MM.1S (cell line): ENCODE results near the gene MAGI1.

ENCODE experiments used
- DNase-seq: peaks from one replicate; pipeline ENCODE4 v3.0.0-alpha.2; 2015
- H2AFZ ChIP-seq: fragments of 300-600 bp; sonication (generic); 2 replicates; pipeline ENCODE4 v1.6.0; 2016; ENCODE audit warnings: antibody characterized with exemption, low read length
- H3F3A ChIP-seq: fragments of 300-600 bp; sonication (generic); 2 replicates; pipeline ENCODE4 v1.6.1; 2016; ENCODE audit warnings: mild to moderate bottlenecking, antibody characterized with exemption, low read length, moderate library complexity, mixed read lengths; ENCODE audit not compliant: insufficient read depth
- H3K27ac ChIP-seq: fragments of 300-600 bp; sonication (generic); 2 replicates; pipeline ENCODE4 v1.5.1; 2016; ENCODE audit warnings: mild to moderate bottlenecking, low read length
- H3K27me3 ChIP-seq: fragments of 300-600 bp; sonication (generic); replicated peaks from 2 replicates; pipeline ENCODE4 v1.6.0; 2016; ENCODE audit warnings: low read length; ENCODE audit not compliant: insufficient read depth
- H3K36me3 ChIP-seq: fragments of 300-600 bp; sonication (generic); replicated peaks from 2 replicates; pipeline ENCODE4 v1.6.1; 2016; ENCODE audit warnings: mild to moderate bottlenecking, low read length, mixed read lengths; ENCODE audit not compliant: insufficient read depth
- H3K4me1 ChIP-seq: fragments of 300-600 bp; sonication (generic); 2 replicates; pipeline ENCODE4 v1.6.1; 2016; ENCODE audit warnings: low read length, mixed read lengths
- H3K4me2 ChIP-seq: fragments of 300-600 bp; sonication (generic); 2 replicates; pipeline ENCODE4 v1.6.0; 2016; ENCODE audit warnings: low read depth, low read length
- H3K4me3 ChIP-seq: fragments of 300-600 bp; sonication (generic); 2 replicates; pipeline ENCODE4 v1.5.1; 2016; ENCODE audit warnings: low read length, mixed read lengths
- H3K79me2 ChIP-seq: fragments of 300-600 bp; sonication (generic); 2 replicates; pipeline ENCODE4 v1.6.1; 2016; ENCODE audit warnings: mixed run types, low read length, mixed read lengths
- H3K9ac ChIP-seq: fragments of 300-600 bp; sonication (generic); 2 replicates; pipeline ENCODE4 v1.6.1; 2016; ENCODE audit warnings: low read length, mixed read lengths
- H3K9me2 ChIP-seq: fragments of 300-600 bp; sonication (generic); replicated peaks from 2 replicates; pipeline ENCODE4 v1.6.1; 2016; ENCODE audit warnings: mild to moderate bottlenecking, low read length, mixed read lengths; ENCODE audit not compliant: insufficient read depth
- H3K9me3 ChIP-seq: fragments of 300-600 bp; sonication (generic); replicated peaks from 2 replicates; pipeline ENCODE4 v1.6.1; 2016; ENCODE audit warnings: mild to moderate bottlenecking, low read length, mixed read lengths; ENCODE audit not compliant: insufficient read depth
- H4K20me1 ChIP-seq: fragments of 300-600 bp; sonication (generic); 2 replicates; pipeline ENCODE4 v1.6.1; 2016; ENCODE audit warnings: mild to moderate bottlenecking, low read length, moderate library complexity, mixed read lengths; ENCODE audit not compliant: insufficient read depth
- EZH2 ChIP-seq: fragments of 300-600 bp; sonication (generic); optimal IDR thresholded peaks from 2 replicates; pipeline ENCODE3; 2017; ENCODE audit warnings: low read depth, mild to moderate bottlenecking, antibody characterized with exemption, low read length, mixed read lengths
- EZH2phosphoT487 ChIP-seq: fragments of 300-600 bp; sonication (generic); IDR thresholded peaks from 2 replicates; pipeline ENCODE4 v1.6.1; 2018; ENCODE audit warnings: antibody characterized with exemption, low read length
- TF ChIP-seq, protein P1 (sequence below): fragments of 300-600 bp; sonication (generic); IDR thresholded peaks from 2 replicates; pipeline ENCODE4 v1.5.1; 2016; ENCODE audit warnings: antibody characterized with exemption, low read length, mixed read lengths

MAGI1 gene

DNA sequence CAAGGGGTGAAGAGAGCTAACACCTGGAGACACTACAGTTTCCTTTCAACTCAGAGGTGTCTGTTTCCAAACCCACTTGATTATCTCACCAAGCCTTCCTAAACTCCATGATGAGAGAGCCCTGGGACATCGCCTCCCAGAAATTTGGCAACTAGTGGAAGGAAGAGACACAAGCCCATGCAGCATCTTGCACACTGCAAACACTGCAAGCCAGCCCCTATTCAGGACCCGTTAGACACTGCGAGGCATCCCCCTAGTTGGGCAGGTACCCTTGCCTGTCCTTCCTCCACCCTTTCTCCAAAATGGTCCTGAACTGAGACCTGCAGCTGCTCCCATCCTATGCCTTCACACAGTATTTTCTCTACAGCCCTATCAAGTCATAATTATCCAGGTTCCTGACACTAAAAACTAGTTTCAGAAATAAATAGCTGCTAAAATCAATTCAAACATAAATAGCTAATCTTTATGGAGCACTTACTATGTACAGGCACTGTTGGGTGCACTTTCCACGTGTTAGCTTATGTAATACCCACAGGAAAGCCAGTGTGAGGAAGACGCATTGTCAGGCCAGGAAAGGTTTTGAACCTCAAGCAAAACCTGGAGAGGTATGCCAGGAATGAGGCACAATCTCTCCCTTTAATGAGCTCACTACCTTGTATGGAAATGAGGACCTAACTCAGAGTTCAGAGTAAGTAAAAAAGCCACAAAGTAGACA is 2.8 kb downstream of the MAGI1 start:
- Histone ChIP-seq H3K36me3 (no peaks in the 10 kb centered on the region), H3K79me2 (peaks cover 14% of the 10 kb centered on the region), H3K27me3 (no peaks in the 10 kb centered on the region), H3F3A (peaks cover 4% of the 10 kb centered on the region), H3K4me2 (no peak overlapping the region; the same call in 1 of the 2 replicates), H3K9me3 (no peaks in the 10 kb centered on the region), H3K9me2 (no peaks in the 10 kb centered on the region), H3K4me3 (no peak overlapping the region), H4K20me1 (no peaks in the 10 kb centered on the region), H3K27ac (no peak overlapping the region), H2AFZ (no peak overlapping the region), H3K4me1 (no peaks in the 10 kb centered on the region), H3K9ac (no peak overlapping the region)
- TF ChIP-seq, protein P1, sequence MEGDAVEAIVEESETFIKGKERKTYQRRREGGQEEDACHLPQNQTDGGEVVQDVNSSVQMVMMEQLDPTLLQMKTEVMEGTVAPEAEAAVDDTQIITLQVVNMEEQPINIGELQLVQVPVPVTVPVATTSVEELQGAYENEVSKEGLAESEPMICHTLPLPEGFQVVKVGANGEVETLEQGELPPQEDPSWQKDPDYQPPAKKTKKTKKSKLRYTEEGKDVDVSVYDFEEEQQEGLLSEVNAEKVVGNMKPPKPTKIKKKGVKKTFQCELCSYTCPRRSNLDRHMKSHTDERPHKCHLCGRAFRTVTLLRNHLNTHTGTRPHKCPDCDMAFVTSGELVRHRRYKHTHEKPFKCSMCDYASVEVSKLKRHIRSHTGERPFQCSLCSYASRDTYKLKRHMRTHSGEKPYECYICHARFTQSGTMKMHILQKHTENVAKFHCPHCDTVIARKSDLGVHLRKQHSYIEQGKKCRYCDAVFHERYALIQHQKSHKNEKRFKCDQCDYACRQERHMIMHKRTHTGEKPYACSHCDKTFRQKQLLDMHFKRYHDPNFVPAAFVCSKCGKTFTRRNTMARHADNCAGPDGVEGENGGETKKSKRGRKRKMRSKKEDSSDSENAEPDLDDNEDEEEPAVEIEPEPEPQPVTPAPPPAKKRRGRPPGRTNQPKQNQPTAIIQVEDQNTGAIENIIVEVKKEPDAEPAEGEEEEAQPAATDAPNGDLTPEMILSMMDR = no peak
- TF ChIP-seq EZH2phosphoT487 (no peak), EZH2 (no peak)
- DNase-seq = no peak

DNA sequence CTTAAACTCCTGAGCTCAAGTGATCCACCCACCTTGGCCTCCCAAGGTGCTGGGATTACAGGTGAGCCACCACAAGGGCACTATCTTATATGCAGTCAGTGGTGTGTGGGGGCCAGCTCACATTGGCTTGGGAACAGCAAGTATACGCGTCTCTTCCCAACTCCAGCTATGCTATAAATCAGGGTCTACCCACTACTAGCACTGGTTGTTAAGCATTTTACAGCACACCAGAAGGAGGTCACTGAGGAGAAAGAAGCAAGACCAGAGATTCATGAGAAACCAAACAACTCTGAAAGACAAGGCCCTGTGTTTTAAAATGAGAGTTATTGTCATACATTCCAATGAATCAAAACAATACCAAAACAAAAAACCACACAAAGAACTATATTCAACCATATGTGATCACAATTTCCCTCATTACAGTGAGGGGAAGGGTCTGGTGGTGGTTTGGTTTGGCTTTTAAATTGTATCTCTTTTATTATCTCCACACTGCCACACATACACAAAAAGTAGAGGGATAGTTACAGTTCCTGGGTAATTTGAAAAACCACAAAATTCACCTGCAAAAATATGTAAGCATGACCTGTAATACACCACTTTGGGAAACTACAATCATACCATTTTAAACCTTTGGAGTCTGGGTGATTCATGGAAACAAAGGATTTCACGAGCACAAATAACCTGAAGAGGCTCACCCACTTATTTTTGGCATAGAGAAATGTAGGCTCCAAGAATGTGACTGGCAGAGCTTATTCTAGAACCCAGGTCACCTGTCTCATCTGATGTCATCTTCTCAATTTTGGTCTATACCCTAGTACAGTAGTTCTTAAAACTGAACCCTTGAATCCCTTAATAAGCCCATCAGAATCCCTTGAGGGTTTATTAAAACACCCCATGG is 5.2 kb downstream of the MAGI1 start:
- Histone ChIP-seq H3K27ac (no peak overlapping the region), H3F3A (peaks cover 2% of the 10 kb centered on the region), H4K20me1 (no peaks in the 10 kb centered on the region), H3K9ac (no peak overlapping the region), H3K9me2 (no peaks in the 10 kb centered on the region), H3K27me3 (no peaks in the 10 kb centered on the region), H3K36me3 (no peaks in the 10 kb centered on the region), H3K4me3 (no peak overlapping the region), H3K4me1 (no peaks in the 10 kb centered on the region), H3K79me2 (peaks cover 14% of the 10 kb centered on the region), H3K4me2 (no peak overlapping the region), H3K9me3 (no peaks in the 10 kb centered on the region), H2AFZ (no peak overlapping the region)
- DNase-seq = no peak
- TF ChIP-seq EZH2phosphoT487 (no peak), EZH2 (no peak)
- TF ChIP-seq, protein P1 = no peak

DNA sequence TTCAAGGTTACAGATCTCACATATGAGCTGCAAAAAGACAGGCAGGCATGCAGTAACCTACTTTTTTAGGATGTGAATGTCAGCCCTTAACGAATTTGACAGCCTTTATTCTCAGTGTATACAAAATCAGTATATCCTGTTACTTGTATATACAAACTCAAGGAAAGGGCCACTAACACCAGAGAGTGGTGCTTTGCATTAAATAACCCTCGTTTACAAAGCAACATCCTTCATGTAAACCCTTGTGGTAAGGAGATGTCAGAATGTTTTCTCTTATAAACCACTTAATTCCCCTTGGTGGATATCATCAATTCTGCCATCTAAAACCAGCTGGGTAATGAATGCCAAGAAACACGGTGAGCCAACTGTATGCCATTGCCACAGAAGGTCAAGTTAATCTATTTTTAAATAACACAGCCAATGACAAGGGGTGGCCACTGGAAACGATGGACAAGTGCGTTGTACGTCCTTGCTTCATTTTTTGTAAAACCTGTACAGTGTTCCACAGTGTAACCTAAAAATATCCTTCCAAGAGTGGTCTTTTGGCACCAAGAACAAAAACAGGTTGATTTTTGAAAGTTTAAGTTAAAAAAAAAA is 7.5 kb downstream of the MAGI1 start:
- no peak for DNase-seq
- no peaks in the 10 kb centered on the region for H3K36me3 ChIP-seq
- H3K4me1 ChIP-seq = no peaks in the 10 kb centered on the region
- H3K27me3 ChIP-seq = no peaks in the 10 kb centered on the region
- no peak overlapping the region for H3K4me3 ChIP-seq
- no peaks in the 10 kb centered on the region for H3K9me3 ChIP-seq
- H3F3A ChIP-seq = no peaks in the 10 kb centered on the region
- H3K4me2 ChIP-seq = no peak overlapping the region
- H3K9ac ChIP-seq = no peak overlapping the region
- H4K20me1 ChIP-seq = no peaks in the 10 kb centered on the region
- peaks cover 4% of the 10 kb centered on the region for H3K79me2 ChIP-seq
- H3K27ac ChIP-seq = no peak overlapping the region
- no peak overlapping the region for H2AFZ ChIP-seq
- H3K9me2 ChIP-seq = no peaks in the 10 kb centered on the region
- TF ChIP-seq, protein P1 = no peak
- no peak for TF ChIP-seq EZH2
- no peak for TF ChIP-seq EZH2phosphoT487
